HepG2 (cell line): ENCODE results near the gene SDR39U1. TPM values are rescaled to one million over a fixed set of nuclear protein-coding genes. Genes with fewer than 3 reads are reported as not detected.

Experiments
- AGO2 ChIP-seq: fragments of 200-400 bp; formaldehyde crosslinking; optimal IDR thresholded peaks from 2 replicates; pipeline ENCODE3; 2017; ENCODE audit warnings: mild to moderate bottlenecking, low read depth, low read length, moderate library complexity
- ATF3 ChIP-seq: sonication (generic); formaldehyde crosslinking; IDR thresholded peaks from 2 replicates; pipeline ENCODE4 v1.4.0; 2020; ENCODE audit warnings: missing genetic modification reagents
- BRD4 ChIP-seq: sonication (generic); formaldehyde crosslinking; IDR thresholded peaks from 2 replicates; pipeline ENCODE4 v1.4.0; 2020; ENCODE audit warnings: missing genetic modification reagents
- FOXJ3 ChIP-seq: sonication (generic); formaldehyde crosslinking; IDR thresholded peaks from 2 replicates; pipeline ENCODE4 v1.4.0; 2020; ENCODE audit warnings: missing genetic modification reagents, mild to moderate bottlenecking, borderline replicate concordance
- GTF2F1 ChIP-seq: fragments of 150-350 bp; IDR thresholded peaks from 2 replicates; pipeline ENCODE4 v1.6.1; 2014; ENCODE audit warnings: low read length
- JARID2 ChIP-seq: sonication (generic); formaldehyde crosslinking; IDR thresholded peaks from 2 replicates; pipeline ENCODE4 v1.8.1; 2023; ENCODE audit warnings: missing genetic modification reagents, inconsistent platforms; ENCODE audit not compliant: insufficient replicate concordance
- KAT2B ChIP-seq: fragments of 150-350 bp; IDR thresholded peaks from 2 replicates; pipeline ENCODE4 v1.6.1; 2014; ENCODE audit warnings: low read depth, low read length, borderline replicate concordance
- MLXIP ChIP-seq: sonication (generic); formaldehyde crosslinking; IDR thresholded peaks from 2 replicates; pipeline ENCODE4 v1.9.0; 2021; ENCODE audit warnings: missing genetic modification reagents, borderline replicate concordance
- NFYB ChIP-seq: sonication (generic); formaldehyde crosslinking; IDR thresholded peaks from 2 replicates; pipeline ENCODE4 v1.4.0; 2020; ENCODE audit warnings: missing genetic modification reagents
- NRL ChIP-seq: sonication (generic); formaldehyde crosslinking; IDR thresholded peaks from 2 replicates; pipeline ENCODE4 v1.5.0; 2020; ENCODE audit warnings: missing genetic modification reagents, mild to moderate bottlenecking, moderate library complexity, borderline replicate concordance
- PBX3 ChIP-seq: sonication (generic); formaldehyde crosslinking; IDR thresholded peaks from 2 replicates; pipeline ENCODE4 v1.8.1; 2023; ENCODE audit warnings: missing genetic modification reagents, inconsistent platforms, borderline replicate concordance
- SMAD1 ChIP-seq: sonication (generic); formaldehyde crosslinking; IDR thresholded peaks from 2 replicates; pipeline ENCODE4 v1.4.0; 2020; ENCODE audit warnings: missing genetic modification reagents, low read depth, mild to moderate bottlenecking, borderline replicate concordance
- TAF15 ChIP-seq: fragments of 200-400 bp; formaldehyde crosslinking; IDR thresholded peaks from one replicate; pipeline ENCODE4 v1.6.1; 2018; ENCODE audit warnings: mild to moderate bottlenecking, low read depth, low read length; ENCODE audit not compliant: poor library complexity, severe bottlenecking
- TGIF2 ChIP-seq: IDR thresholded peaks from 2 replicates; pipeline ENCODE4 v1.6.1; 2016; ENCODE audit warnings: control low read depth, missing compliant biosample characterization
- ZBTB38 ChIP-seq: sonication (generic); formaldehyde crosslinking; IDR thresholded peaks from 2 replicates; pipeline ENCODE4 v1.5.1; 2020; ENCODE audit warnings: mild to moderate bottlenecking, missing genetic modification reagents
- ZBTB44 ChIP-seq: sonication (generic); formaldehyde crosslinking; IDR thresholded peaks from 2 replicates; pipeline ENCODE4 v1.4.0; 2020; ENCODE audit warnings: missing genetic modification reagents
- ZFP36 ChIP-seq: fragments of 150-350 bp; IDR thresholded peaks from 2 replicates; pipeline ENCODE4 v1.6.1; 2018; ENCODE audit warnings: borderline replicate concordance, low read length, low read depth; ENCODE audit not compliant: partially characterized antibody
- ZKSCAN1 ChIP-seq: fragments of 150-350 bp; IDR thresholded peaks from 2 replicates; pipeline ENCODE4 v1.6.1; 2014; ENCODE audit warnings: low read length
- ZKSCAN5 ChIP-seq: sonication (generic); formaldehyde crosslinking; IDR thresholded peaks from 2 replicates; pipeline ENCODE4 v1.5.1; 2020; ENCODE audit warnings: mild to moderate bottlenecking, missing genetic modification reagents
- ZNF331 ChIP-seq: sonication (generic); formaldehyde crosslinking; IDR thresholded peaks from 2 replicates; pipeline ENCODE4 v1.4.0; 2020; ENCODE audit warnings: missing genetic modification reagents
- ZNF44 ChIP-seq: sonication (generic); formaldehyde crosslinking; IDR thresholded peaks from 2 replicates; pipeline ENCODE4 v1.5.1; 2020; ENCODE audit warnings: mild to moderate bottlenecking, missing genetic modification reagents
- ZNF720 ChIP-seq: sonication (generic); formaldehyde crosslinking; IDR thresholded peaks from 2 replicates; pipeline ENCODE4 v1.4.0; 2020; ENCODE audit warnings: missing genetic modification reagents
- ZSCAN5A ChIP-seq: sonication (generic); formaldehyde crosslinking; IDR thresholded peaks from 2 replicates; pipeline ENCODE4 v1.8.0; 2022; ENCODE audit warnings: mild to moderate bottlenecking, missing genetic modification reagents, borderline replicate concordance
- polyA plus RNA-seq, 8 experiments: library from polyadenylated mRNA; depleted of rRNA in 3 of 8; stranded (reverse) in 7 of 8; unstranded in 1 of 8; fragments of >200 nt; fragmentation: Illumina TruSeq in 4 of 8; extraction: Trizol in 4 of 8; gene quantifications; 2 replicates each; pipeline versions ENCODE4 v1.2.1 to v1.2.3, GENCODE V29; 2011 to 2016; ENCODE audit warnings: low read depth in 4 of 8, missing spikeins in 1 of 8, mixed read lengths in 1 of 8; ENCODE audit not compliant: insufficient read depth in 1 of 8
- total RNA-seq, 5 experiments: library from RNA; depleted of rRNA; stranded (reverse); fragments of >200 nt; fragmentation: Illumina TruSeq; extraction: Trizol; gene quantifications; 2 replicates each; pipeline ENCODE4 v1.2.3, GENCODE V29; 2016; ENCODE audit warnings: low read depth in 1 of 5

SDR39U1 gene
- total and polyA plus RNA-seq, 2 of the 13 experiments (the other 11 are each of a cell fraction or from before 2014, with no cell fraction given): 34.4 to 129 TPM

- TF ChIP-seq MLXIP (CRISPR knock-in tag) (no peak), ZNF720 (CRISPR knock-in tag) (no peak), BRD4 (CRISPR knock-in tag) (no peak), ZFP36 (no peak), SMAD1 (CRISPR knock-in tag) (peak; percentile 98; the same call in 1 of the 2 replicates), FOXJ3 (CRISPR knock-in tag) (no peak), NRL (CRISPR knock-in tag) (no peak), ZBTB44 (CRISPR knock-in tag) (peak; percentile 94; the same call in 1 of the 2 replicates), JARID2 (no peak), ZKSCAN5 (CRISPR knock-in tag) (no peak; the same call in 1 of the 2 replicates), ZNF44 (peak; percentile 54; the same call in 1 of the 2 replicates), GTF2F1 (no peak), TGIF2 (peak; percentile 68; the same call in 1 of the 2 replicates), ZNF331 (CRISPR knock-in tag) (peak; percentile 87; the same call in 1 of the 2 replicates), ZSCAN5A (no peak), PBX3 (no peak), NFYB (CRISPR knock-in tag) (no peak), ZKSCAN1 (peak; percentile 43; the same call in 1 of the 2 replicates), KAT2B (no peak), TAF15 (no peak), AGO2 (peak; percentile 55), ZBTB38 (no peak), ATF3 (CRISPR knock-in tag) (no peak)
Observed at GRCh38 chr14:24431569-24432258, 10.9 kb downstream of the SDR39U1 start (continued).
